Lower leg skin (tissue), 3 donors: ENCODE measurements around the gene KRT7.

Experiments used
- CTCF ChIP-seq, 3 donors: fragments of 450-650 bp; IDR thresholded peaks; one replicate each; pipeline ENCODE4 v1.5.1; 2016; ENCODE audit warnings: antibody characterized with exemption in 3 of 3, mild to moderate bottlenecking in 3 of 3, moderate library complexity in 2 of 3
- POLR2A ChIP-seq, 2 donors: fragments of 450-650 bp; IDR thresholded peaks; one replicate each; pipeline ENCODE4 v1.6.1; 2016 to 2017; ENCODE audit warnings: antibody characterized with exemption in 2 of 2, mild to moderate bottlenecking in 1 of 2, moderate library complexity in 1 of 2

- no peak for TF ChIP-seq CTCF (IDR thresholded peaks at IDR 0.05)
- TF ChIP-seq POLR2A (IDR thresholded peaks at IDR 0.05) = no peak
Observed at GRCh38 chr12:52183971-52184370, 49.1 kb upstream of the KRT7 start.
